ENCODE data around the gene OPN1MW2.
"Not testable (repeated sequence)": the region's sequence is repeated elsewhere in the genome, so short reads cannot be mapped to it uniquely, and the experiment has no call there.

Gene OPN1MW2

DNA sequence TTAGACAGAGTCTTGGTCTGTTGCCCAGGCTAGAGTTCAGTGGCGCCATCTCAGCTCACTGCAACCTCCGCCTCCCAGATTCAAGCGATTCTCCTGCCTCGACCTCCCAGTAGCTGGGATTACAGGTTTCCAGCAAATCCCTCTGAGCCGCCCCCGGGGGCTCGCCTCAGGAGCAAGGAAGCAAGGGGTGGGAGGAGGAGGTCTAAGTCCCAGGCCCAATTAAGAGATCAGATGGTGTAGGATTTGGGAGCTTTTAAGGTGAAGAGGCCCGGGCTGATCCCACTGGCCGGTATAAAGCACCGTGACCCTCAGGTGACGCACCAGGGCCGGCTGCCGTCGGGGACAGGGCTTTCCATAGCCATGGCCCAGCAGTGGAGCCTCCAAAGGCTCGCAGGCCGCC, at the start of gene OPN1MW2:
Gene OPN1MW2, plus strand, starts transcription at position 301 of the 400 bp plus-strand sequence. Its CDS starts 60 bp downstream, at position 361.
- not testable (repeated sequence) for DNase-seq

DNA sequence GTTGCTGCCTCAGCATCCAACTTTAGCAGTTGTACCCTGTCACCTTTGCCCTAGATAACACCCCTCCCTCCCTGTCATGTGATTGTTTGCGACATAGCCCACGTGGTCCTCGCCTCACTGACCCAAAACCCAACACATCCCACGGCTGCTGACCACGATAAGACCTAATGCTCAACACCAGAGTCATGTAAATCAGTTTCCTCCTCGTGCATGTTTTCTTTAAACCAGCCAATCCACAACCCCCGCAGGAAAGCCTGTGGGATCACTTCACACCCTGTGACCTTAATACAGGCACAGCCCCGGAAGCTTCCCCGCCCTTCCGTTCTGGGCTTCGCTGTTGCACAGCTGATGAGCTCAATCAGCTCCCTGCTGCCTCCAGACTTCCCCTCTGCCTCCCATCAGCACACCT, 47.0 kb upstream of the OPN1MW2 start:
- DNase-seq = not testable (repeated sequence)

DNA sequence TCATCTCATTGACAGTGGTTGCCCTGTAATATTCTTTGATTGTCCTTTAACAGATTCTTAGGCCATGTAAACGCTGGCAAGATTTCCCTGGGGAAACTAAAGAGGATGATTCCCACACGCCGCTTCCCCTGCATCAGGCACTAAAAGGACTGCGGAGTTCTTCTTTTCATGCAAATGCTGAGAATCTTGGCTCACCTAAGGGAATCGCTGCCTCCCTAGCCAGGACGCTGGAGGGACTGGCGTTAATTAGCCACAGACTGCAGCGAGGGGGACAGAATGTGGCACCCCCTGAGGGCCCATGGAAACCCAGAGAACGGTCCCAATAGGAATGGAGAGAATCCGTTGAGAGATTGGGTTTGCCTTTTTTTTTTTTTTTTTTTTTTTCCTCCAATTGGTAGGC, 45.2 kb upstream of the OPN1MW2 start:
- DNase-seq = not testable (repeated sequence)

DNA sequence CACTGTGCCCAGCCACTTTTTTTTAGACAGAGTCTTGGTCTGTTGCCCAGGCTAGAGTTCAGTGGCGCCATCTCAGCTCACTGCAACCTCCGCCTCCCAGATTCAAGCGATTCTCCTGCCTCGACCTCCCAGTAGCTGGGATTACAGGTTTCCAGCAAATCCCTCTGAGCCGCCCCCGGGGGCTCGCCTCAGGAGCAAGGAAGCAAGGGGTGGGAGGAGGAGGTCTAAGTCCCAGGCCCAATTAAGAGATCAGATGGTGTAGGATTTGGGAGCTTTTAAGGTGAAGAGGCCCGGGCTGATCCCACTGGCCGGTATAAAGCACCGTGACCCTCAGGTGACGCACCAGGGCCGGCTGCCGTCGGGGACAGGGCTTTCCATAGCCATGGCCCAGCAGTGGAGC, 37.3 kb upstream of the OPN1MW2 start, which contains the start of gene OPN1MW:
Gene OPN1MW, plus strand, starts transcription at position 301 of the 400 bp plus-strand sequence. Its CDS starts 82 bp downstream, at position 383.
- not testable (repeated sequence) for DNase-seq

DNA sequence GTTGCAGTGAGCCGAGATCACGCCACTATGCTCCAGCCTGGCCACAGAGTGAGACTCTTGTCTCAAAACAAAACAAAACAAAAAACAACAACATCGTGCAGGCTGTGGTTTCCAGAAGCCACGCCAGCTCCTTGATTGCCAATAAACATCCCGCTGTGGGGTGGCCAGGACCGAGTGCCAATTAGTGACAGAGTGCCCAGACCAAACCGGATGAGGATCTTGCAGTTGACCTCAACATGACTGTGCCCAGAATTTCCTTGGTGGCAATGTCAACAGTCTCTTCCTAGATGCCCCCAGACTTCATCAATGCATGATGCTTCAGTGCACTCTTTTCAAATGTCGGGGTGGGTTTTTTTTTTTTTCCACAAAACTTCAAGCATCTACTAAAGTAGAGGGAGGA, 35.8 kb upstream of the OPN1MW2 start:
- DNase-seq = not testable (repeated sequence)

DNA sequence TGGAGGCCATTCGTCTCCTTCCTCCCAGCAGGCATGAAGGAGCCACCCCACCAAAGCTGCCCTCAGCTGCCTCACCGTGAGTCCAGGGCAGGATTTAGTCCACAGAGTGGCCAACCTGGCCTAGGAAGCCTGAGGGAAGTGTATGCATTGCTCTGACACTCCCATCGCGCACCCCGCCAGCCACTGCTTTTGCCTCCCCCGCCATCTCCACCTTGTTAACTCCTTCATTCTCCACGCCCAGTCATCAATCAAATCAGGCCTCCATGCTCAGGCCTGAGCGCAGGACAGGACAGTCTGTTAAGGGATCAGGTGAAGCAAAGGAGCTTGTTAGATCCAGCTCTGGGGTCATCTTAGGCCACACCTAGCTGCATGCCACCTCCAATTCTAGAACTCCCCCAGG, 26.7 kb upstream of the OPN1MW2 start:
- DNase-seq = not testable (repeated sequence)

DNA sequence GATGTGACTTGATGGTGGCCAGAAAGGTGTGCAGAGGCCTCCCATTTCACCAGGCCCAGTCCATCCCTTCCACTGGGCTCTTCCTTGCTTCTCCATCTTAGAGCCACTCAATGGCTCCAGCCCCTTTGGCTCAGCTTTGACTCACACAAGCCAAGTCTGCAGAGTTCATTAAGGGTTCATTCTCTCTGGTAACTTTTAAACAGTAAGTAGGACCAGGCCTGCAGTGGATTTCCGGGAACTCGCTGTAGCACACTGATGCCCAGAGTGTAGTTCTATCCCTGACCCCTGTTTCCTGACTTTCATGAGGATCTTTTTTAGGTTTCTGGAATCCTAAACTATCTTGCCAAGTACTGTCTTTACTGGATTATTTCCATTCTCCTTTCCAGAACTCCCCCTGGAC, 25.2 kb upstream of the OPN1MW2 start:
- not testable (repeated sequence) for DNase-seq

DNA sequence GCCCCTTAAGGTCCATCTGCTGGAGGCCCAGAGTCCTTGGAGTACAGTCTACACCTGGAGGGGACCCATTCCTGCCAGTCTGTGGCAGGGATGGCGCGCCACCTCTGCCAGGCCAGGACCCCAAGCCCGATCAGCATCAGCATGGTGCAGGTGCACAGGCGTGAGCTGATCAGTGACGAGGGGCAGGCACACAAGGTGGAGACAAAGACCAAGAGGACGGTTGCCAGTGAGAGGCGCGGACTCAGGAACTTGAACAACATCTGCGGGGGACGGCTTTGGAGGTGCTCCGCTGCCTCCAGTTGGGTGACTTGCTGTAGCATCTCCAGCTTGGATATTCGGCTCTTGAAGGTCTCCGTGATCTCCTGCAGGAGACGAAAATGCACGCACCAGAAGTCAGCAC, 23.1 kb upstream of the OPN1MW2 start:
- DNase-seq = not testable (repeated sequence)

DNA sequence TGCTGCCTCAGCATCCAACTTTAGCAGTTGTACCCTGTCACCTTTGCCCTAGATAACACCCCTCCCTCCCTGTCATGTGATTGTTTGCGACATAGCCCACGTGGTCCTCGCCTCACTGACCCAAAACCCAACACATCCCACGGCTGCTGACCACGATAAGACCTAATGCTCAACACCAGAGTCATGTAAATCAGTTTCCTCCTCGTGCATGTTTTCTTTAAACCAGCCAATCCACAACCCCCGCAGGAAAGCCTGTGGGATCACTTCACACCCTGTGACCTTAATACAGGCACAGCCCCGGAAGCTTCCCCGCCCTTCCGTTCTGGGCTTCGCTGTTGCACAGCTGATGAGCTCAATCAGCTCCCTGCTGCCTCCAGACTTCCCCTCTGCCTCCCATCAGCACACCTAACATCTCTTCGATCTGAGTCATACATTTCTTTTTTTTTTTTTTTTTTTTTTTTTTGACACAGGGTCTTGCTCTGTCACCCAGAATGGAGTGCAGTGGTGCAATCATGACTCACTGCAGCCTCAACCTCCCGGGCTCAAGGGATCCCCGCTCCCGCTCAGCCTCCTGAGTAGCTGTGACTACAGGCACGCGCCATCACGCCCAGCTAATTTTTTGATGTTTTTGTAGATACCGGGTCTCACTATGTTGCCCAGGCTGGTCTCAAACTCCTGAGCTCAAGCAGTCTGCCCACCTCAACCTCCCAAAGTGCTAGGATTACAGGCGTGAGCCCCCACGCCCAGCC, 9.7 kb upstream of the OPN1MW2 start:
- not testable (repeated sequence) for DNase-seq

DNA sequence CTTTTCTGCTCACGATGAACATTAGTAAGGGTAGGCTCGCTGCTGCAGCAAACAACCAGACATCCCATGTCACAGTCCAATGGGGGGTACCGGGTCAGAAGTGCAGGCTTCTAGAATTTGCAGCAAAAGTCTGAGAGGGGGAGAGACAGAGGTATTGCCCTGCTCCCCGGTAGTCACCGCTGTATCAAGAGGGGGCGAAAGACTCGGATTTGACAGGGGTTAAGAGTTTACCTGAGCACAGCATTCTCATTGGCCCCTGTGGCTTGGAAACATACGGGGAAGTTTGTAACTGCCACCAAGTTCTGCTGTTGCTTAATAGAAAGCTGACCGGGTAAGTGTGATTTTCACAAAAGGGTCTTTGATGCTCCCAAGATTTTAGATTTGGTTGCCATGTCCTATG, 8.5 kb upstream of the OPN1MW2 start:
- DNase-seq = not testable (repeated sequence)

DNA sequence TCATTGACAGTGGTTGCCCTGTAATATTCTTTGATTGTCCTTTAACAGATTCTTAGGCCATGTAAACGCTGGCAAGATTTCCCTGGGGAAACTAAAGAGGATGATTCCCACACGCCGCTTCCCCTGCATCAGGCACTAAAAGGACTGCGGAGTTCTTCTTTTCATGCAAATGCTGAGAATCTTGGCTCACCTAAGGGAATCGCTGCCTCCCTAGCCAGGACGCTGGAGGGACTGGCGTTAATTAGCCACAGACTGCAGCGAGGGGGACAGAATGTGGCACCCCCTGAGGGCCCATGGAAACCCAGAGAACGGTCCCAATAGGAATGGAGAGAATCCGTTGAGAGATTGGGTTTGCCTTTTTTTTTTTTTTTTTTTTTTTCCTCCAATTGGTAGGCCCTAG, 8.1 kb upstream of the OPN1MW2 start:
- not testable (repeated sequence) for DNase-seq

DNA sequence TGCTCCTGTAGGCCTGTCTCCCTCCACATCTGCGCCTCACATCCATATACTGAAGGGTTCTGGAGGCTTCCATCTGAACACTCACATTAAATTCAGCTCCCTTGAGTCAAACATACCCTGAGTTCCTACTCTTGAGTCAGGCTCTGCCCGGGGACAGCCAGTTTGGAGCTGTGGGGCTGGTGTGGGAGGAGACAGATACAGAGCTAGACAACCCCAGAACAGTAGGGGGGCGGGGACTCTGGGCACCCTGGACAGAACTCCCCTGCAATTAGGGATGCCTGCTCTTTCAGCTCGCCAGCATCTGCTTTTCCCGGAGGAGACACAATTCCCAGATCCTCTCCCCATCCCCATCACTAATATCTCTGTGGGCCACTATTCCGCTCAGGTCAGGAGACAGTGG, 5.7 kb downstream of the OPN1MW2 start:
- not testable (repeated sequence) for DNase-seq

DNA sequence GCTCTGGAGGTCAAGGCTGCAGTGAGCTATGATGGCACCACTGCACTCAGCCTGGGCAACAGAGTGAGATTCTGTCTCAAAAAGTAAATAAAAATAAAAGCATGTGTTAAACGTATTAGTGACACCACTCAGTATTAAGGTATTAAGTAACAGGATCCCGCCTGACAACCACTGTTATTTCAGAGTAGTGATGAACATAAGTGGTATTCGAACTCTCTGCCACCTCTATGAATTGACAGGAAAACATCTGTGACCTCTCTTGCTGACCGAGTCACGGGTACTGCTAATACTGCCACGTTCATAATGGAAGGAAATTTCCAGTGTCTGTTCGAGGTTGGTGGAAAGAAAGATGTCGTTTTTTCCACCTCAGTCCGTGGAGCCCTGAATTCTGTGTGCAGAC, 7.2 kb downstream of the OPN1MW2 start:
- not testable (repeated sequence) for DNase-seq

DNA sequence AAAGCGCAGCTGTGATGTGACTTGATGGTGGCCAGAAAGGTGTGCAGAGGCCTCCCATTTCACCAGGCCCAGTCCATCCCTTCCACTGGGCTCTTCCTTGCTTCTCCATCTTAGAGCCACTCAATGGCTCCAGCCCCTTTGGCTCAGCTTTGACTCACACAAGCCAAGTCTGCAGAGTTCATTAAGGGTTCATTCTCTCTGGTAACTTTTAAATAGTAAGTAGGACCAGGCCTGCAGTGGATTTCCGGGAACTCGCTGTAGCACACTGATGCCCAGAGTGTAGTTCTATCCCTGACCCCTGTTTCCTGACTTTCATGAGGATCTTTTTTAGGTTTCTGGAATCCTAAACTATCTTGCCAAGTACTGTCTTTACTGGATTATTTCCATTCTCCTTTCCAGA, 11.9 kb downstream of the OPN1MW2 start:
- not testable (repeated sequence) for DNase-seq

DNA sequence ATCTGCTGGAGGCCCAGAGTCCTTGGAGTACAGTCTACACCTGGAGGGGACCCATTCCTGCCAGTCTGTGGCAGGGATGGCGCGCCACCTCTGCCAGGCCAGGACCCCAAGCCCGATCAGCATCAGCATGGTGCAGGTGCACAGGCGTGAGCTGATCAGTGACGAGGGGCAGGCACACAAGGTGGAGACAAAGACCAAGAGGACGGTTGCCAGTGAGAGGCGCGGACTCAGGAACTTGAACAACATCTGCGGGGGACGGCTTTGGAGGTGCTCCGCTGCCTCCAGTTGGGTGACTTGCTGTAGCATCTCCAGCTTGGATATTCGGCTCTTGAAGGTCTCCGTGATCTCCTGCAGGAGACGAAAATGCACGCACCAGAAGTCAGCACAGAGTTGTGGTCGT, 14.1 kb downstream of the OPN1MW2 start:
- not testable (repeated sequence) for DNase-seq

DNA sequence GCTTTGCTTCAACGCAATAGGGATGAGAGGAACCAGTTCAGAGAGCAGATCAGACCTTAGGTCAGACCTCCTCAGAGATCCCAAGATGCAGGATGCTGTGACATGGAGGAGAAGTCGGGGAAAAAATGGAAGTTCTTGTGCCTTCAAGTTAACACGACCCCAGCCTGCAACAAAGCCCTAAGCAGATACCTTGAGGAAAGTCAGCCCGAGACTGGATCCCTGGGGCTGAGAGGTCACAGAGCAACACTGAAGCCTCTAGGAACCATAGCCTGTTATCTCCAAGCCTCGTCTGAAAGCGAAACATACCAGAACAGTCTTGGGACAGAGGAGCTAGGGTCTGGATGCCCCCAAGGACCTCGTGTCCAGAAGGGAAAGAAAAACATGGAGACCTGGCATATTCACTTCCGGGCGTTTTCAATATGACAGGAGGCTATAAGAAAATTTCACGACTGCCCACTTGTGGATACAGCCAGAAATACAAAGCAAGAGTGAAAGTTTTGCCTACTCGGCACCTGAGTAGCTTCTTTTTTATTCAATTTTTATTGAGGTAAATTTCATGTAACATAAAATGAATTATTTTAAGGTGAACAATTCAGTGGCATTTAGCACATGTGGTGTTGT, 19.5 kb downstream of the OPN1MW2 start:
- DNase-seq = not testable (repeated sequence)

DNA sequence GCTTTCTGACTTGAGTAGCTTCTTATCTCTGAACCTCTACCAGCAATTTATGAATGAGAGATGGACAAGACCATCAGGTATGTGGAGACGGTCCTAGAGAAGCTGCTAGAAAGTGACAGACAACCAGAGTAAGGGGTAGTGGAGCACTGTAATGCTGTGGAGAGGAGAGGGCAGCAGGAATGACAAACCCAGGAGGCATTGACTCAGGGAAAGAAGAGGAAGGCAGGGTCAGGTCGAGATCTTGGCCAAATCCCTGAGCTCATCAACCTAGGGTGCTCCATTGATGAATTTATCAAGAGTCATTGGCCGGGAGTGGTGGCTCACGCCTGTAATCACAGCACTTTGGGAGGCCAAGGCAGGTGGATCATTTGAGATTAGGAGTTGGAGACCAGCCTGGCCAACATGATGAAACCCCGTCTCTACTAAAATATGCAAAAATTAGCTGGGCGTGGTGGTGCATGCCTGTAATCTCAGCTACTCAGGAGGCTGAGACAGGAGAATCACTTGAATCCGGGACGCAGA, 20.5 kb downstream of the OPN1MW2 start:
- DNase-seq = not testable (repeated sequence)

DNA sequence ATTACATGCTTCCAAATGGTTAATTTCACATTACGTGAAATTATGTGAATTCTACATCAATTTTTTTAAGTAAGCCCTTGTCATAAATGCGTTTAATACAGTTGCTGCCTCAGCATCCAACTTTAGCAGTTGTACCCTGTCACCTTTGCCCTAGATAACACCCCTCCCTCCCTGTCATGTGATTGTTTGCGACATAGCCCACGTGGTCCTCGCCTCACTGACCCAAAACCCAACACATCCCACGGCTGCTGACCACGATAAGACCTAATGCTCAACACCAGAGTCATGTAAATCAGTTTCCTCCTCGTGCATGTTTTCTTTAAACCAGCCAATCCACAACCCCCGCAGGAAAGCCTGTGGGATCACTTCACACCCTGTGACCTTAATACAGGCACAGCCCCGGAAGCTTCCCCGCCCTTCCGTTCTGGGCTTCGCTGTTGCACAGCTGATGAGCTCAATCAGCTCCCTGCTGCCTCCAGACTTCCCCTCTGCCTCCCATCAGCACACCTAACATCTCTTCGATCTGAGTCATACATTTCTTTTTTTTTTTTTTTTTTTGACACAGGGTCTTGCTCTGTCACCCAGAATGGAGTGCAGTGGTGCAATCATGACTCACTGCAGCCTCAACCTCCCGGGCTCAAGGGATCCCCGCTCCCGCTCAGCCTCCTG, 28.0 kb downstream of the OPN1MW2 start:
- not testable (repeated sequence) for DNase-seq

DNA sequence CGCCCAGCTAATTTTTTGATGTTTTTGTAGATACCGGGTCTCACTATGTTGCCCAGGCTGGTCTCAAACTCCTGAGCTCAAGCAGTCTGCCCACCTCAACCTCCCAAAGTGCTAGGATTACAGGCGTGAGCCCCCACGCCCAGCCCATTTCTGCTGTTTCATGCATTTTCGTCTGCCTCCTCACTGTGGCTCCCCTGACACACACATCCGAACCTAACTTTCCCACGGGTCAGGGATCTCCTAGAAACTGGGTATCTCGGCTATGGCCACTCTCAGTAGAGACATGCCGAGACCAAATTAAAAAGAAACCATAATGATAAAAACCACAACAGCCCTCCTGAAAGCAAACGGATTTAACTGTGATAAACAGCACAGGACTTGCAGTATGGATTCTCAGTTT, 28.5 kb downstream of the OPN1MW2 start:
- DNase-seq = not testable (repeated sequence)

DNA sequence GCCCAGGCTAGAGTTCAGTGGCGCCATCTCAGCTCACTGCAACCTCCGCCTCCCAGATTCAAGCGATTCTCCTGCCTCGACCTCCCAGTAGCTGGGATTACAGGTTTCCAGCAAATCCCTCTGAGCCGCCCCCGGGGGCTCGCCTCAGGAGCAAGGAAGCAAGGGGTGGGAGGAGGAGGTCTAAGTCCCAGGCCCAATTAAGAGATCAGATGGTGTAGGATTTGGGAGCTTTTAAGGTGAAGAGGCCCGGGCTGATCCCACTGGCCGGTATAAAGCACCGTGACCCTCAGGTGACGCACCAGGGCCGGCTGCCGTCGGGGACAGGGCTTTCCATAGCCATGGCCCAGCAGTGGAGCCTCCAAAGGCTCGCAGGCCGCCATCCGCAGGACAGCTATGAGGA, 37.7 kb downstream of the OPN1MW2 start, which contains the start of gene OPN1MW3:
Gene OPN1MW3, plus strand, starts transcription at position 301 of the 400 bp plus-strand sequence. Its CDS starts 38 bp downstream, at position 339.
- DNase-seq = not testable (repeated sequence)

DNA sequence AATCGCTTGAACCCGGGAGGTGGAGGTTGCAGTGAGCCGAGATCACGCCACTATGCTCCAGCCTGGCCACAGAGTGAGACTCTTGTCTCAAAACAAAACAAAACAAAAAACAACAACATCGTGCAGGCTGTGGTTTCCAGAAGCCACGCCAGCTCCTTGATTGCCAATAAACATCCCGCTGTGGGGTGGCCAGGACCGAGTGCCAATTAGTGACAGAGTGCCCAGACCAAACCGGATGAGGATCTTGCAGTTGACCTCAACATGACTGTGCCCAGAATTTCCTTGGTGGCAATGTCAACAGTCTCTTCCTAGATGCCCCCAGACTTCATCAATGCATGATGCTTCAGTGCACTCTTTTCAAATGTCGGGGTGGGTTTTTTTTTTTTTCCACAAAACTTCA, 39.2 kb downstream of the OPN1MW2 start:
- not testable (repeated sequence) for DNase-seq

DNA sequence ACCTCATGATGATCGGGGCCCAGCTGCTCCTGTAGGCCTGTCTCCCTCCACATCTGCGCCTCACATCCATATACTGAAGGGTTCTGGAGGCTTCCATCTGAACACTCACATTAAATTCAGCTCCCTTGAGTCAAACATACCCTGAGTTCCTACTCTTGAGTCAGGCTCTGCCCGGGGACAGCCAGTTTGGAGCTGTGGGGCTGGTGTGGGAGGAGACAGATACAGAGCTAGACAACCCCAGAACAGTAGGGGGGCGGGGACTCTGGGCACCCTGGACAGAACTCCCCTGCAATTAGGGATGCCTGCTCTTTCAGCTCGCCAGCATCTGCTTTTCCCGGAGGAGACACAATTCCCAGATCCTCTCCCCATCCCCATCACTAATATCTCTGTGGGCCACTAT, 43.5 kb downstream of the OPN1MW2 start:
- not testable (repeated sequence) for DNase-seq

DNA sequence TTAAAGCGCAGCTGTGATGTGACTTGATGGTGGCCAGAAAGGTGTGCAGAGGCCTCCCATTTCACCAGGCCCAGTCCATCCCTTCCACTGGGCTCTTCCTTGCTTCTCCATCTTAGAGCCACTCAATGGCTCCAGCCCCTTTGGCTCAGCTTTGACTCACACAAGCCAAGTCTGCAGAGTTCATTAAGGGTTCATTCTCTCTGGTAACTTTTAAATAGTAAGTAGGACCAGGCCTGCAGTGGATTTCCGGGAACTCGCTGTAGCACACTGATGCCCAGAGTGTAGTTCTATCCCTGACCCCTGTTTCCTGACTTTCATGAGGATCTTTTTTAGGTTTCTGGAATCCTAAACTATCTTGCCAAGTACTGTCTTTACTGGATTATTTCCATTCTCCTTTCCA, 49.7 kb downstream of the OPN1MW2 start:
- DNase-seq = not testable (repeated sequence)

Measured in NCI-H1694 (cell line).